ENCODE data around the gene PCNX1.

The PCNX1 gene

DNA sequence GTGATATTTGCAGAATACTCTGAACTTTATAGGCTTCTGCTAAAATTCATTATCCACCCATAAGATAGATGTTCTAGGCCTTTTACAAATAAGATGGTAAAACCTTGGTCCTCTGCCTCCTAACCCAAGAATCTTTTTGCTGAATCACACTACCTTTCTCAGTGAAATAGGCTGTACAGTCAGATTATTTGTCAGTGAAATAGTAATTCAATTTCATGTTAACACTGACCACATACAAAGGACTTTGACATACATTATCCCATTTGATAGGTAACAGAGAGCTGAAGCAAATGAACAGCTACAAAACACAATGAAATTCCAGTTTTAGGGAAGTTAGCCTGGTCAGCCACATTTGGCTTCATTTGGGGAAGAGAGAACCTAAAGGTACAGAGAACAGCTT is 141.1 kb downstream of the PCNX1 start (continued):
- TF ChIP-seq, protein P1, sequence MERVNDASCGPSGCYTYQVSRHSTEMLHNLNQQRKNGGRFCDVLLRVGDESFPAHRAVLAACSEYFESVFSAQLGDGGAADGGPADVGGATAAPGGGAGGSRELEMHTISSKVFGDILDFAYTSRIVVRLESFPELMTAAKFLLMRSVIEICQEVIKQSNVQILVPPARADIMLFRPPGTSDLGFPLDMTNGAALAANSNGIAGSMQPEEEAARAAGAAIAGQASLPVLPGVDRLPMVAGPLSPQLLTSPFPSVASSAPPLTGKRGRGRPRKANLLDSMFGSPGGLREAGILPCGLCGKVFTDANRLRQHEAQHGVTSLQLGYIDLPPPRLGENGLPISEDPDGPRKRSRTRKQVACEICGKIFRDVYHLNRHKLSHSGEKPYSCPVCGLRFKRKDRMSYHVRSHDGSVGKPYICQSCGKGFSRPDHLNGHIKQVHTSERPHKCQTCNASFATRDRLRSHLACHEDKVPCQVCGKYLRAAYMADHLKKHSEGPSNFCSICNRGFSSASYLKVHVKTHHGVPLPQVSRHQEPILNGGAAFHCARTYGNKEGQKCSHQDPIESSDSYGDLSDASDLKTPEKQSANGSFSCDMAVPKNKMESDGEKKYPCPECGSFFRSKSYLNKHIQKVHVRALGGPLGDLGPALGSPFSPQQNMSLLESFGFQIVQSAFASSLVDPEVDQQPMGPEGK (CRISPR knock-in tag; IDR thresholded peaks at IDR 0.05; ENCODE audit: borderline replicate concordance): 0 out of 2 replicates have a peak, but pooled peaks have one; percentile 35
- TF ChIP-seq, protein P2, sequence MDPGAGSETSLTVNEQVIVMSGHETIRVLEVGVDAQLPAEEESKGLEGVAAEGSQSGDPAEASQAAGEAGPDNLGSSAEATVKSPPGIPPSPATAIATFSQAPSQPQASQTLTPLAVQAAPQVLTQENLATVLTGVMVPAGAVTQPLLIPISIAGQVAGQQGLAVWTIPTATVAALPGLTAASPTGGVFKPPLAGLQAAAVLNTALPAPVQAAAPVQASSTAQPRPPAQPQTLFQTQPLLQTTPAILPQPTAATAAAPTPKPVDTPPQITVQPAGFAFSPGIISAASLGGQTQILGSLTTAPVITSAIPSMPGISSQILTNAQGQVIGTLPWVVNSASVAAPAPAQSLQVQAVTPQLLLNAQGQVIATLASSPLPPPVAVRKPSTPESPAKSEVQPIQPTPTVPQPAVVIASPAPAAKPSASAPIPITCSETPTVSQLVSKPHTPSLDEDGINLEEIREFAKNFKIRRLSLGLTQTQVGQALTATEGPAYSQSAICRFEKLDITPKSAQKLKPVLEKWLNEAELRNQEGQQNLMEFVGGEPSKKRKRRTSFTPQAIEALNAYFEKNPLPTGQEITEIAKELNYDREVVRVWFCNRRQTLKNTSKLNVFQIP (CRISPR knock-in tag; IDR thresholded peaks at IDR 0.05; ENCODE audit: borderline replicate concordance, low read depth): no peak
- TF ChIP-seq SNAI2 (CRISPR knock-in tag; IDR thresholded peaks at IDR 0.05) (no peak), ZNF8 (CRISPR knock-in tag; IDR thresholded peaks at IDR 0.05) (no peak), OSR1 (CRISPR knock-in tag; IDR thresholded peaks at IDR 0.05) (no peak)

DNA sequence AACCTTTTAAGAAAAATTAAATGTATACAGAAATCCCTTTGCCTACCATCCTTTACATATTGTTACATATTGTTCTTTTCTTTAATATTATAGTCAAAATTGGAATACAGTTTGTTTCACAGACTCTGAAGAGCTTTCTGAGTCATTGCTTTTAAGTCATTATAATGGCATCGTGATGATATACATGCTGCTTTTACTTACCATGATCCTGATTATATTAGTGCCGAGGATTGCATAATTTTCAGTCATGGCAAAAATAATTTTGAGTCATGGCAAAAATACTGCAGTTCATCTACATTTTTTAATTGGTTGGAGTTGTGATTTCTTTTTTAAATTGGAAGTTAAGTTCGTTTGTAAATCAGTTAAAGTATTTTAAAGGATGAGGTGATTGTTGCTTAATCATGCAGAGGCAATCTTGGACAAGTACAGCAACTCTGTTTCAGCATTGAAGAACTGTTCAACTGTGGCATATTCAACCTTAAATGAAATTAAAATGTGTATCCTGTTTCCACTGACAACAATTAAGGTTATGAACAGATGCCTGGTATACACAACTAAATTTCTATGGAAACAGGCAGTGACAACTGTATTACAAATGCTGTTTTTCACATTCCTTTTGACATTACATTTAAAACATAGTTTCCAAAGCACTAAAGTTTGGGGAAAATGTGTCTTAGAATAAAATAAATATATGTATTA is 142.3 kb downstream of the PCNX1 start:
- ATAC-seq: peak; percentile 85
- TF ChIP-seq ISL1 (CRISPR knock-in tag; IDR thresholded peaks at IDR 0.05) (peak; percentile 97), GLIS3 (CRISPR knock-in tag; IDR thresholded peaks at IDR 0.05) (no peak), ZNF565 (CRISPR knock-in tag; conservative IDR thresholded peaks at IDR 0.05; ENCODE audit: low read depth) (no peak), BACH2 (CRISPR knock-in tag; IDR thresholded peaks at IDR 0.05; ENCODE audit: borderline replicate concordance) (no peak), ZFP3 (CRISPR knock-in tag; IDR thresholded peaks at IDR 0.05) (no peak)
- TF ChIP-seq, protein P1 (CRISPR knock-in tag; IDR thresholded peaks at IDR 0.05; ENCODE audit: borderline replicate concordance): 0 out of 2 replicates have a peak, but pooled peaks have one; percentile 47
- TF ChIP-seq, protein P3, sequence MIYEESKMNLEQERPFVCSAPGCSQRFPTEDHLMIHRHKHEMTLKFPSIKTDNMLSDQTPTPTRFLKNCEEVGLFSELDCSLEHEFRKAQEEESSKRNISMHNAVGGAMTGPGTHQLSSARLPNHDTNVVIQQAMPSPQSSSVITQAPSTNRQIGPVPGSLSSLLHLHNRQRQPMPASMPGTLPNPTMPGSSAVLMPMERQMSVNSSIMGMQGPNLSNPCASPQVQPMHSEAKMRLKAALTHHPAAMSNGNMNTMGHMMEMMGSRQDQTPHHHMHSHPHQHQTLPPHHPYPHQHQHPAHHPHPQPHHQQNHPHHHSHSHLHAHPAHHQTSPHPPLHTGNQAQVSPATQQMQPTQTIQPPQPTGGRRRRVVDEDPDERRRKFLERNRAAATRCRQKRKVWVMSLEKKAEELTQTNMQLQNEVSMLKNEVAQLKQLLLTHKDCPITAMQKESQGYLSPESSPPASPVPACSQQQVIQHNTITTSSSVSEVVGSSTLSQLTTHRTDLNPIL (CRISPR knock-in tag; IDR thresholded peaks at IDR 0.05; ENCODE audit: low read depth): peak; percentile 74
- TF ChIP-seq, protein P4, sequence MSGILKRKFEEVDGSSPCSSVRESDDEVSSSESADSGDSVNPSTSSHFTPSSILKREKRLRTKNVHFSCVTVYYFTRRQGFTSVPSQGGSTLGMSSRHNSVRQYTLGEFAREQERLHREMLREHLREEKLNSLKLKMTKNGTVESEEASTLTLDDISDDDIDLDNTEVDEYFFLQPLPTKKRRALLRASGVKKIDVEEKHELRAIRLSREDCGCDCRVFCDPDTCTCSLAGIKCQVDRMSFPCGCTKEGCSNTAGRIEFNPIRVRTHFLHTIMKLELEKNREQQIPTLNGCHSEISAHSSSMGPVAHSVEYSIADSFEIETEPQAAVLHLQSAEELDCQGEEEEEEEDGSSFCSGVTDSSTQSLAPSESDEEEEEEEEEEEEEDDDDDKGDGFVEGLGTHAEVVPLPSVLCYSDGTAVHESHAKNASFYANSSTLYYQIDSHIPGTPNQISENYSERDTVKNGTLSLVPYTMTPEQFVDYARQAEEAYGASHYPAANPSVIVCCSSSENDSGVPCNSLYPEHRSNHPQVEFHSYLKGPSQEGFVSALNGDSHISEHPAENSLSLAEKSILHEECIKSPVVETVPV (CRISPR knock-in tag; IDR thresholded peaks at IDR 0.05): no peak; the same call in 1 of the 2 replicates

DNA sequence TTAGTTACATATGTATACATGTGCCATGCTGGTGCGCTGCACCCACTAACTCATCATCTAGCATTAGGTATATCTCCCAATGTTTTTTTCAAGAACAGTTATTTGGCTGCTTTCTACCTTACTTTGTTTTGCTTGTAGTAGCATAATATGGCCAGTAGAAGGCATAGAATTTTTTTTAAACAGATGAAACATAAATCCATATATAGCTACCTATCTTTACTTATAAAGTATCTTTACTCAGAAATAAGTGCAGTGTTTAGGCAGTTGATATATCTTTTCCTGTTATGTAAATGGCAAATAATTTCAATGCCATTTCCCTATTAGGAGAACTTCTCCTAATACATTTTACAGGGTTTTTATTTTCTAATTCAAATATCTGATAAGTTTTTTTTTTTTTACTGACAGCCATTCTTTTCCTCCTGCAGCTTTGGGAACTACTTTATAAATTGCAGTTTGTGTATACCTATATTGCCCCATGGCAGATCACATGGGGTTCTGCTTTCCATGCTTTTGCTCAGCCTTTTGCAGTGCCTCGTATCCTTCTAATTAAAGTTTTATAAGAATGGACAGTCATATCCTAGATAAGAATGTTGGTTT is 143.1 kb downstream of the PCNX1 start:
- TF ChIP-seq RARB (CRISPR knock-in tag; IDR thresholded peaks at IDR 0.05): no peak
- peak; percentile 68 for ATAC-seq

DNA sequence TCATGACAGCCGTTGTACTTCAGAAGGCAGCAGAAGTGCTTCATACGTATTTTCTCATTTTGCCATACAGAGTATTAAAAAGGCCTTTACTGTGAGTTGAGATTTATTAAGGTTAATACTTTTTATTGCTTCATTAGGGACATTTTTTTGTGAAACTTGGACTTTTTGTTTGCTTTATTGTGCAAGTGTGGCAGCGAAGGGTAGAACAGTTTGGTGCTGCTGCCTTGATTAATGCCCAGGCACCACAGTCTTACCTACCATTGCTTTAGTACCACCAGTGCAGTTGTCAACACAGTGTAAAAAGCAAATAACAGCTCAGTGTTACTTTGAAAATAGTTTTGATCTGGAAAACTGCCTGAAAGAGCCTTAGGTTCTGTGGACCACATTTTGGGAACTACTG is 147.4 kb downstream of the PCNX1 start:
- ATAC-seq: no peak
- TF ChIP-seq ESRRG (CRISPR knock-in tag; IDR thresholded peaks at IDR 0.05): no peak
- TF ChIP-seq, protein P5, sequence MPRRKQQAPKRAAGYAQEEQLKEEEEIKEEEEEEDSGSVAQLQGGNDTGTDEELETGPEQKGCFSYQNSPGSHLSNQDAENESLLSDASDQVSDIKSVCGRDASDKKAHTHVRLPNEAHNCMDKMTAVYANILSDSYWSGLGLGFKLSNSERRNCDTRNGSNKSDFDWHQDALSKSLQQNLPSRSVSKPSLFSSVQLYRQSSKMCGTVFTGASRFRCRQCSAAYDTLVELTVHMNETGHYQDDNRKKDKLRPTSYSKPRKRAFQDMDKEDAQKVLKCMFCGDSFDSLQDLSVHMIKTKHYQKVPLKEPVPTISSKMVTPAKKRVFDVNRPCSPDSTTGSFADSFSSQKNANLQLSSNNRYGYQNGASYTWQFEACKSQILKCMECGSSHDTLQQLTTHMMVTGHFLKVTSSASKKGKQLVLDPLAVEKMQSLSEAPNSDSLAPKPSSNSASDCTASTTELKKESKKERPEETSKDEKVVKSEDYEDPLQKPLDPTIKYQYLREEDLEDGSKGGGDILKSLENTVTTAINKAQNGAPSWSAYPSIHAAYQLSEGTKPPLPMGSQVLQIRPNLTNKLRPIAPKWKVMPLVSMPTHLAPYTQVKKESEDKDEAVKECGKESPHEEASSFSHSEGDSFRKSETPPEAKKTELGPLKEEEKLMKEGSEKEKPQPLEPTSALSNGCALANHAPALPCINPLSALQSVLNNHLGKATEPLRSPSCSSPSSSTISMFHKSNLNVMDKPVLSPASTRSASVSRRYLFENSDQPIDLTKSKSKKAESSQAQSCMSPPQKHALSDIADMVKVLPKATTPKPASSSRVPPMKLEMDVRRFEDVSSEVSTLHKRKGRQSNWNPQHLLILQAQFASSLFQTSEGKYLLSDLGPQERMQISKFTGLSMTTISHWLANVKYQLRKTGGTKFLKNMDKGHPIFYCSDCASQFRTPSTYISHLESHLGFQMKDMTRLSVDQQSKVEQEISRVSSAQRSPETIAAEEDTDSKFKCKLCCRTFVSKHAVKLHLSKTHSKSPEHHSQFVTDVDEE (CRISPR knock-in tag; IDR thresholded peaks at IDR 0.05): no peak
- TF ChIP-seq, protein P1 (CRISPR knock-in tag; IDR thresholded peaks at IDR 0.05; ENCODE audit: borderline replicate concordance): no peak
- no peak for TF ChIP-seq ZNF70 (CRISPR knock-in tag; IDR thresholded peaks at IDR 0.05)
- TF ChIP-seq RARB (CRISPR knock-in tag; IDR thresholded peaks at IDR 0.05): no peak
- TF ChIP-seq, protein P3 (CRISPR knock-in tag; IDR thresholded peaks at IDR 0.05; ENCODE audit: low read depth): no peak
- no peak for TF ChIP-seq BACH2 (CRISPR knock-in tag; IDR thresholded peaks at IDR 0.05; ENCODE audit: borderline replicate concordance)
- TF ChIP-seq PPARA (CRISPR knock-in tag; IDR thresholded peaks at IDR 0.05; ENCODE audit: borderline replicate concordance): no peak
- TF ChIP-seq SNAI2 (CRISPR knock-in tag; IDR thresholded peaks at IDR 0.05): no peak
- TF ChIP-seq ZC3H10 (CRISPR knock-in tag; IDR thresholded peaks at IDR 0.05): no peak

Data from SK-N-SH treated with all-trans-retinoic acid at 6 μM for 48 hours (cell line).